H9 (cell line): Measurements from ENCODE around the gene HLA-DOB. TPM values are rescaled to one million over a fixed set of nuclear protein-coding genes. Genes with fewer than 3 reads are reported as not detected.
"Not testable (repeated sequence)": the region's sequence is repeated elsewhere in the genome, so short reads cannot be mapped to it uniquely, and the experiment has no call there.

Experiments
- DNase-seq: peaks from one replicate; pipeline ENCODE4 v3.0.0-alpha.2; 2017
- H2AFZ ChIP-seq: one replicate; pipeline ENCODE4 v1.6.1; 2013; ENCODE audit warnings: mild to moderate bottlenecking, low read length, control low read depth, moderate library complexity
- H2AK5ac ChIP-seq: 2 replicates; pipeline ENCODE4 v1.6.1; 2013; ENCODE audit warnings: low read length, control low read depth, mixed read lengths; ENCODE audit not compliant: insufficient read length
- H2BK120ac ChIP-seq: one replicate; pipeline ENCODE4 v1.6.1; 2013; ENCODE audit warnings: low read depth, mild to moderate bottlenecking, low read length, control low read depth, inconsistent platforms; ENCODE audit not compliant: poor library complexity, severe bottlenecking
- H2BK12ac ChIP-seq: 2 replicates; pipeline ENCODE4 v1.6.1; 2013; ENCODE audit warnings: low read length, control low read depth, mixed read lengths, low read depth; ENCODE audit not compliant: insufficient read length
- H2BK15ac ChIP-seq: 2 replicates; pipeline ENCODE4 v1.6.1; 2013; ENCODE audit warnings: low read depth, low read length, control low read depth
- H2BK20ac ChIP-seq: one replicate; pipeline ENCODE4 v1.6.1; 2013; ENCODE audit warnings: low read depth, mild to moderate bottlenecking, low read length, control low read depth, inconsistent platforms; ENCODE audit not compliant: poor library complexity, severe bottlenecking
- H2BK5ac ChIP-seq: 2 replicates; pipeline ENCODE4 v1.6.1; 2013; ENCODE audit warnings: low read length, control low read depth, mixed read lengths; ENCODE audit not compliant: insufficient read length
- H3K14ac ChIP-seq: 2 replicates; pipeline ENCODE4 v1.6.1; 2013; ENCODE audit warnings: low read length, control low read depth; ENCODE audit not compliant: insufficient read depth
- H3K18ac ChIP-seq: 2 replicates; pipeline ENCODE4 v1.6.1; 2013; ENCODE audit warnings: low read depth, mild to moderate bottlenecking, mixed read lengths, low read length, control low read depth; ENCODE audit not compliant: insufficient read length
- H3K23ac ChIP-seq: 2 replicates; pipeline ENCODE4 v1.6.1; 2013; ENCODE audit warnings: low read length, control low read depth, mixed read lengths, low read depth; ENCODE audit not compliant: insufficient read length
- H3K23me2 ChIP-seq: 2 replicates; pipeline ENCODE4 v1.6.1; 2013; ENCODE audit warnings: low read depth, mild to moderate bottlenecking, mixed read lengths, low read length, control low read depth; ENCODE audit not compliant: insufficient read length, poor library complexity, severe bottlenecking
- H3K27ac ChIP-seq: 2 replicates; pipeline ENCODE4 v1.5.1; 2013; ENCODE audit warnings: low read length, control low read depth, mixed read lengths, low read depth; ENCODE audit not compliant: insufficient read length
- H3K27me3 ChIP-seq: 2 replicates; pipeline ENCODE4 v1.6.1; 2013; ENCODE audit warnings: low read length, control low read depth, inconsistent platforms; ENCODE audit not compliant: insufficient read depth
- H3K4ac ChIP-seq: 2 replicates; pipeline ENCODE4 v1.6.1; 2013; ENCODE audit warnings: low read depth, mild to moderate bottlenecking, control low read depth, inconsistent platforms, low read length, moderate library complexity
- H3K4me1 ChIP-seq: 2 replicates; pipeline ENCODE4 v1.6.1; 2013; ENCODE audit warnings: low read length, control low read depth, inconsistent platforms; ENCODE audit not compliant: insufficient read depth
- H3K4me2 ChIP-seq: 2 replicates; pipeline ENCODE4 v1.6.1; 2013; ENCODE audit warnings: low read length, control low read depth, mixed read lengths; ENCODE audit not compliant: insufficient read length, insufficient read depth
- H3K56ac ChIP-seq: 2 replicates; pipeline ENCODE4 v1.6.1; 2013; ENCODE audit warnings: low read depth, mild to moderate bottlenecking, mixed read lengths, low read length, control low read depth; ENCODE audit not compliant: insufficient read length
- H3K79me1 ChIP-seq: 2 replicates; pipeline ENCODE4 v1.6.1; 2013; ENCODE audit warnings: low read depth, mild to moderate bottlenecking, moderate library complexity, low read length, control low read depth, inconsistent platforms; ENCODE audit not compliant: insufficient read depth, poor library complexity, severe bottlenecking
- H3K79me2 ChIP-seq: 2 replicates; pipeline ENCODE4 v1.6.1; 2013; ENCODE audit warnings: low read length, control low read depth, inconsistent platforms; ENCODE audit not compliant: insufficient read depth
- H3K9ac ChIP-seq: 2 replicates; pipeline ENCODE4 v1.6.1; 2013; ENCODE audit warnings: low read length, control low read depth, mixed read lengths; ENCODE audit not compliant: insufficient read length; ENCODE audit errors: extremely low read depth
- H3K9me3 ChIP-seq: one replicate; pipeline ENCODE4 v1.6.1; 2013; ENCODE audit warnings: low read depth, low read length, inconsistent platforms; ENCODE audit not compliant: control insufficient read depth
- H3T11ph ChIP-seq: one replicate; pipeline ENCODE4 v1.6.1; 2013; ENCODE audit warnings: mild to moderate bottlenecking, low read length, control low read depth, inconsistent platforms
- H4K20me1 ChIP-seq: one replicate; pipeline ENCODE4 v1.6.1; 2013; ENCODE audit not compliant: control insufficient read depth, insufficient read length, insufficient read depth
- H4K5ac ChIP-seq: 2 replicates; pipeline ENCODE4 v1.6.1; 2013; ENCODE audit warnings: low read depth, mild to moderate bottlenecking, mixed read lengths, low read length, control low read depth; ENCODE audit not compliant: insufficient read length
- H4K8ac ChIP-seq: replicated peaks from 2 replicates; pipeline ENCODE4 v1.6.1; 2013; ENCODE audit warnings: low read length, control low read depth, mixed read lengths, low read depth; ENCODE audit not compliant: insufficient read length
- H4K91ac ChIP-seq: 2 replicates; pipeline ENCODE4 v1.6.1; 2013; ENCODE audit warnings: low read depth, mild to moderate bottlenecking, moderate library complexity, mixed read lengths, low read length, control low read depth; ENCODE audit not compliant: insufficient read length
- H3K27ac Mint-ChIP-seq, 3 experiments: 2 replicates in 2 of 3; 3 replicates in 1 of 3; pipeline ENCODE4 v1.8.0; 2020 to 2021; ENCODE audit warnings: mixed read lengths in 3 of 3, mild to moderate bottlenecking in 1 of 3, moderate library complexity in 1 of 3
- H3K27me3 Mint-ChIP-seq: 2 replicates; pipeline ENCODE4 v1.8.0; 2021; ENCODE audit warnings: low read depth, mild to moderate bottlenecking, moderate library complexity, mixed read lengths
- H3K36me3 Mint-ChIP-seq, 3 experiments: 2 replicates in 2 of 3; 3 replicates in 1 of 3; pipeline ENCODE4 v1.8.0; 2020 to 2021; ENCODE audit warnings: low read depth in 3 of 3, mixed read lengths in 3 of 3; ENCODE audit not compliant: insufficient read depth in 1 of 3
- H3K4me1 Mint-ChIP-seq, 2 experiments: 2 replicates each; pipeline ENCODE4 v1.8.0; 2020; ENCODE audit warnings: mixed read lengths in 2 of 2
- H3K4me3 Mint-ChIP-seq, 2 experiments: 2 replicates in 1 of 2; 3 replicates in 1 of 2; pipeline ENCODE4 v1.8.0; 2020 to 2021; ENCODE audit warnings: mild to moderate bottlenecking in 2 of 2, mixed read lengths in 2 of 2, moderate library complexity in 1 of 2
- H3K9me3 Mint-ChIP-seq, 2 experiments: 2 replicates in 1 of 2; 3 replicates in 1 of 2; pipeline ENCODE4 v1.8.0; 2020; ENCODE audit warnings: mild to moderate bottlenecking in 2 of 2, mixed read lengths in 2 of 2, moderate library complexity in 1 of 2
- WGBS: extraction: QIAGEN DNeasy Blood & Tissue Kit; methylation state at CpG from one replicate; pipeline ENCODE4 v1.1.7; 2013; ENCODE audit warnings: missing lambda C conversion rate, low lambda C conversion rate, mixed read lengths; ENCODE audit not compliant: insufficient read length; ENCODE audit errors: extremely low coverage; 5-methylcytosine and 5-hydroxymethylcytosine counted together
- total RNA-seq: library from RNA; stranded (reverse); gene quantifications from 2 replicates; pipeline ENCODE4 v1.2.1, GENCODE V29; 2021
- TF ChIP-seq, protein P1 (sequence below): fragments of 200-600 bp; sonication (generic); conservative IDR thresholded peaks from 3 replicates; pipeline ENCODE4 v1.8.0; 2021; ENCODE audit warnings: antibody characterized with exemption, mild to moderate bottlenecking

HLA-DOB gene
- total RNA-seq, 1 experiment from 2014 or later: 0.20 TPM

GRCh38 chr6:32807020-32807580, 9.7 kb downstream of the HLA-DOB start:
- H3T11ph ChIP-seq: no peak overlapping the region
- H2BK120ac ChIP-seq: no peak overlapping the region
- H3K27me3 ChIP-seq: no peaks in the 10 kb centered on the region
- no peaks in the 10 kb centered on the region for H3K79me1 ChIP-seq
- no peak overlapping the region for H2AFZ ChIP-seq
- H3K23me2 ChIP-seq: no peaks in the 10 kb centered on the region
- no peak overlapping the region for H4K8ac ChIP-seq
- H4K91ac ChIP-seq: no peak overlapping the region
- H3K4me1 ChIP-seq: no peaks in the 10 kb centered on the region
- H4K20me1 ChIP-seq: no peaks in the 10 kb centered on the region
- no peaks in the 10 kb centered on the region for H3K9me3 ChIP-seq
- TF ChIP-seq, protein P1, sequence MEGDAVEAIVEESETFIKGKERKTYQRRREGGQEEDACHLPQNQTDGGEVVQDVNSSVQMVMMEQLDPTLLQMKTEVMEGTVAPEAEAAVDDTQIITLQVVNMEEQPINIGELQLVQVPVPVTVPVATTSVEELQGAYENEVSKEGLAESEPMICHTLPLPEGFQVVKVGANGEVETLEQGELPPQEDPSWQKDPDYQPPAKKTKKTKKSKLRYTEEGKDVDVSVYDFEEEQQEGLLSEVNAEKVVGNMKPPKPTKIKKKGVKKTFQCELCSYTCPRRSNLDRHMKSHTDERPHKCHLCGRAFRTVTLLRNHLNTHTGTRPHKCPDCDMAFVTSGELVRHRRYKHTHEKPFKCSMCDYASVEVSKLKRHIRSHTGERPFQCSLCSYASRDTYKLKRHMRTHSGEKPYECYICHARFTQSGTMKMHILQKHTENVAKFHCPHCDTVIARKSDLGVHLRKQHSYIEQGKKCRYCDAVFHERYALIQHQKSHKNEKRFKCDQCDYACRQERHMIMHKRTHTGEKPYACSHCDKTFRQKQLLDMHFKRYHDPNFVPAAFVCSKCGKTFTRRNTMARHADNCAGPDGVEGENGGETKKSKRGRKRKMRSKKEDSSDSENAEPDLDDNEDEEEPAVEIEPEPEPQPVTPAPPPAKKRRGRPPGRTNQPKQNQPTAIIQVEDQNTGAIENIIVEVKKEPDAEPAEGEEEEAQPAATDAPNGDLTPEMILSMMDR: peak; percentile 38; the same call in 1 of the 3 replicates
- peaks cover 27% of the 10 kb centered on the region for H3K27me3 Mint-ChIP-seq
- H3K23ac ChIP-seq: no peak overlapping the region
- H3K27ac Mint-ChIP-seq: no peak overlapping the region
- no peak overlapping the region for H2AK5ac ChIP-seq
- no peak overlapping the region for H2BK12ac ChIP-seq
- no peak overlapping the region for H3K27ac ChIP-seq
- H2BK5ac ChIP-seq: no peak overlapping the region
- H3K9me3 Mint-ChIP-seq: no peaks in the 10 kb centered on the region
- H3K18ac ChIP-seq: no peak overlapping the region
- no peak overlapping the region for H3K4me3 Mint-ChIP-seq
- no CpG with 5 or more reads among the region's 5 CpGs for WGBS
- no peak overlapping the region for H3K56ac ChIP-seq
- no peak overlapping the region for H2BK20ac ChIP-seq
- no peak overlapping the region for H4K5ac ChIP-seq
- no peaks in the 10 kb centered on the region for H3K79me2 ChIP-seq
- H2BK15ac ChIP-seq: no peak overlapping the region
- H3K4me1 Mint-ChIP-seq: peaks cover 4 to 5% of the 10 kb centered on the region in 2 experiments; a peak in 3 of 4 replicates
- no peak overlapping the region for H3K4me2 ChIP-seq
- no peaks in the 10 kb centered on the region for H3K36me3 Mint-ChIP-seq
- peak; percentile 63 for DNase-seq
- no peak overlapping the region for H3K4ac ChIP-seq
- no peak overlapping the region for H3K14ac ChIP-seq
- no peak overlapping the region for H3K9ac ChIP-seq

- not testable (repeated sequence) for H3K4me1 ChIP-seq, H4K8ac ChIP-seq, H2BK12ac ChIP-seq, H4K5ac ChIP-seq, H3K27ac ChIP-seq, H3K9ac ChIP-seq, H2BK20ac ChIP-seq, H2BK120ac ChIP-seq, H3K4me3 Mint-ChIP-seq, H3K14ac ChIP-seq, H3K27ac Mint-ChIP-seq, H3K4me1 Mint-ChIP-seq, H2AFZ ChIP-seq, H3K23me2 ChIP-seq, H3K36me3 Mint-ChIP-seq, H4K91ac ChIP-seq, H2BK15ac ChIP-seq, H3K9me3 Mint-ChIP-seq, H3K4me2 ChIP-seq, H2BK5ac ChIP-seq, H3T11ph ChIP-seq, H3K18ac ChIP-seq, H2AK5ac ChIP-seq, H3K79me2 ChIP-seq, H3K27me3 ChIP-seq, DNase-seq, H3K56ac ChIP-seq, H3K79me1 ChIP-seq, H3K4ac ChIP-seq, H3K23ac ChIP-seq, H3K9me3 ChIP-seq, H4K20me1 ChIP-seq
- H3K27me3 Mint-ChIP-seq: peaks cover 32% of the 10 kb centered on the region
These were observed 11.4 kb downstream of the HLA-DOB start for GRCh38 chr6:32805404-32805803.
